Suppressor macrophage treated with lipopolysaccharide for 4 hours (primary cell): ENCODE measurements around the gene TRIM62.
A peak's percentile ranks its signal among the peaks of the same experiment; 100 is the strongest.

Experiments
- DNase-seq: peaks from one replicate; pipeline ENCODE4 v3.0.0-alpha.2; 2020

Gene TRIM62

GRCh38 chr1:33181921-33182341, at the start of gene TRIM62:
Gene TRIM62 (minus strand): TSS chr1:33182043. CDS start chr1:33181432, 611 bp downstream.
- peak; percentile 96 for DNase-seq

- DNase-seq = no peak
Observed at GRCh38 chr1:33231166-33231565, 49.3 kb upstream of the TRIM62 start.

- DNase-seq = no peak
Observed at GRCh38 chr1:33228935-33229487, 47.2 kb upstream of the TRIM62 start.

- no peak for DNase-seq
Observed at GRCh38 chr1:33225586-33225985, 43.7 kb upstream of the TRIM62 start.

GRCh38 chr1:33224166-33224707, 42.4 kb upstream of the TRIM62 start:
- DNase-seq = no peak

- DNase-seq = no peak
Observed at GRCh38 chr1:33222381-33222780, 40.5 kb upstream of the TRIM62 start.

GRCh38 chr1:33221385-33221758, 39.5 kb upstream of the TRIM62 start:
- DNase-seq = no peak

GRCh38 chr1:33220676-33221384, 39.0 kb upstream of the TRIM62 start:
- DNase-seq = no peak

- DNase-seq = peak; percentile 32
Observed at GRCh38 chr1:33219886-33220661, 38.2 kb upstream of the TRIM62 start.

- DNase-seq = no peak
Observed at GRCh38 chr1:33211972-33212371, 30.1 kb upstream of the TRIM62 start.

- DNase-seq = no peak
Observed at GRCh38 chr1:33206340-33206739, 24.5 kb upstream of the TRIM62 start.

- peak; percentile 41 for DNase-seq
Observed at GRCh38 chr1:33195556-33195955, 13.7 kb upstream of the TRIM62 start.

- no peak for DNase-seq
Observed at GRCh38 chr1:33191731-33192275, 10.0 kb upstream of the TRIM62 start.

GRCh38 chr1:33190701-33191100, 8.9 kb upstream of the TRIM62 start:
- DNase-seq = no peak

GRCh38 chr1:33188572-33189275, 6.9 kb upstream of the TRIM62 start:
- DNase-seq = no peak

- no peak for DNase-seq
Observed at GRCh38 chr1:33186936-33187335, 5.1 kb upstream of the TRIM62 start.

GRCh38 chr1:33185541-33185940, 3.7 kb upstream of the TRIM62 start:
- DNase-seq = no peak

- DNase-seq = no peak
Observed at GRCh38 chr1:33183306-33183705, 1.5 kb upstream of the TRIM62 start.

GRCh38 chr1:33182896-33183295, 1.1 kb upstream of the TRIM62 start:
- DNase-seq = no peak

GRCh38 chr1:33182401-33182841, 578 bp upstream of the TRIM62 start:
- peak; percentile 5 for DNase-seq

- DNase-seq = peak; percentile 91
Observed at GRCh38 chr1:33180911-33181890, 642 bp downstream of the TRIM62 start.
